VCaP (cell line): ENCODE measurements around the gene C16orf78.

Experiments used
- H3K27ac ChIP-seq: fragments of 450-650 bp; 2 replicates; pipeline ENCODE4 v1.5.1; 2017
- TF ChIP-seq, protein P1 (sequence below): fragments of 450-650 bp; conservative IDR thresholded peaks from 2 replicates; pipeline ENCODE4 v1.5.1; 2017; ENCODE audit warnings: mild to moderate bottlenecking, moderate library complexity

C16orf78 gene

DNA sequence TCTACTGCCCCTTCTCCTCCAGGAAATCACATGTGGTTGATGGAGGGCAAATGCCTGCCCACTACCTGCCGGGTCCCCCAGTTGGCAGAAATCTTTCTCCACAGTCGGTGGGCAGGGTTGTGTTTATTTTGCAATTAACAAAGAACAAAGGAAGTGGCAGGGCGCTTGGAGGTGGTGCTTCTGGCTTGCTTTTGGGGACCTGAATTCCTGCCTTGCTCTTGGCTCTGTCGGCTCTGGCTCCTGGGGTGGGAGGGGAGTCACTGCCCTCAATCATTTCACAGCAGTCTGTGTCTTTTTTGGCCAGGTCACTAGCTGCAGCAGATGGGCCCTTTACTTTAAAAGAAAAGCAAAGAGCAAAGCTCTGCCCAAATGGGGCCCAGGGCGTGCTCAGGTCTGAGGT, 69.2 kb downstream of the C16orf78 start:
- no peak overlapping the region for H3K27ac ChIP-seq
- TF ChIP-seq, protein P1, sequence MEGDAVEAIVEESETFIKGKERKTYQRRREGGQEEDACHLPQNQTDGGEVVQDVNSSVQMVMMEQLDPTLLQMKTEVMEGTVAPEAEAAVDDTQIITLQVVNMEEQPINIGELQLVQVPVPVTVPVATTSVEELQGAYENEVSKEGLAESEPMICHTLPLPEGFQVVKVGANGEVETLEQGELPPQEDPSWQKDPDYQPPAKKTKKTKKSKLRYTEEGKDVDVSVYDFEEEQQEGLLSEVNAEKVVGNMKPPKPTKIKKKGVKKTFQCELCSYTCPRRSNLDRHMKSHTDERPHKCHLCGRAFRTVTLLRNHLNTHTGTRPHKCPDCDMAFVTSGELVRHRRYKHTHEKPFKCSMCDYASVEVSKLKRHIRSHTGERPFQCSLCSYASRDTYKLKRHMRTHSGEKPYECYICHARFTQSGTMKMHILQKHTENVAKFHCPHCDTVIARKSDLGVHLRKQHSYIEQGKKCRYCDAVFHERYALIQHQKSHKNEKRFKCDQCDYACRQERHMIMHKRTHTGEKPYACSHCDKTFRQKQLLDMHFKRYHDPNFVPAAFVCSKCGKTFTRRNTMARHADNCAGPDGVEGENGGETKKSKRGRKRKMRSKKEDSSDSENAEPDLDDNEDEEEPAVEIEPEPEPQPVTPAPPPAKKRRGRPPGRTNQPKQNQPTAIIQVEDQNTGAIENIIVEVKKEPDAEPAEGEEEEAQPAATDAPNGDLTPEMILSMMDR, result no peak

DNA sequence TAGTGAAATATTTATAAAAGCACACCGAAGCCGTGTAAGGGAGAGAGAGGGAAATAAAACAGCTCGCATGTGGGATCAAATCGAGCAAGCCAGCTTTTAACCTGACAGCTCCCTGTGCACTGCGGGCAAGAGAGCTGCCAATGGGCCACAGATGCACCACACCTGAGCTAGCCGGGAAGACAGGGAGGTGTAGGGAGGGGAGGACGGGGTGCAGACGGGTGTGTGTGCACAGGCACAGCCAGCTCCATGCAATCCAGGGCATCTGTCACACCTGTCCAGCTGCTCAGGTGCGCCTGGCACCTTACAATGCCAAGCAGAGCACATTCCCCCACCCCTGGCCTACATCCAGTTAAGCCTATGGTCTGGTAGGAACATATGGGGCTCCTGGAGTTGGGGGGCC, 70.0 kb downstream of the C16orf78 start:
- TF ChIP-seq, protein P1, result no peak
- no peak overlapping the region for H3K27ac ChIP-seq

DNA sequence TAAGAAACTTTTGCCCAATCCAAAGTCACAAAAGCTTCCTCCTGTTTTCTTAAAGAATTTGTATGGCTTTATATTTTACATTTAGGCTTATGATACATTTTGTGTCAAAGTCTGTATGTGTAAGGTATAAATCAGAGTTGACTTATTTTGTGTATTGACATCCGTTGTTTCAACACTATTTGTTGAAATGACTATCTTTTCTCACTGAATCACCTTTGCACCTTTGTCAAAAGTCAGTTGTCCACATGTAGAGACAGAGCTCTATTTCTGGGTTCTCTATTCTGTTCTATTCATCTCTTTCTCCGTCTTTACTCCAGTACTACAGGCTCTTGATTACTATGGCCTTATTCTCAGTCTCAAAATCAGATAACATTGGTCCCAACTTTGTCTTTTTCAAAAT, 73.2 kb downstream of the C16orf78 start:
- H3K27ac ChIP-seq, result no peak overlapping the region
- TF ChIP-seq, protein P1, result no peak
